Stomach (tissue), 4 donors: ENCODE data around the gene DNAH6.

Source experiments
- CTCF ChIP-seq, 7 experiments: fragments of 450-650 bp in 4 of 7; fragments of 200-600 bp in 3 of 7; sonication (generic) in 3 of 7; IDR thresholded peaks; one replicate each; pipeline ENCODE4 v1.5.1; 2016 to 2019; ENCODE audit warnings: antibody characterized with exemption in 7 of 7, control low read depth in 2 of 7, mild to moderate bottlenecking in 1 of 7
- EP300 ChIP-seq: sonication (generic); formaldehyde crosslinking; IDR thresholded peaks from one replicate; pipeline ENCODE4 v1.6.1; 2017; ENCODE audit warnings: antibody characterized with exemption
- POLR2A ChIP-seq, 4 donors: fragments of 450-650 bp; IDR thresholded peaks; one replicate each; pipeline ENCODE4 v1.6.1; 2016; ENCODE audit warnings: antibody characterized with exemption in 4 of 4, control low read depth in 2 of 4, mild to moderate bottlenecking in 1 of 4, moderate library complexity in 1 of 4
- POLR2AphosphoS5 ChIP-seq, 3 donors: sonication (generic); formaldehyde crosslinking; IDR thresholded peaks; one replicate each; pipeline ENCODE4 v1.6.1; 2016; ENCODE audit warnings: antibody characterized with exemption in 3 of 3

GRCh38 chr2:84643991-84644390 is 127.7 kb downstream of the DNAH6 start:
- TF ChIP-seq CTCF (IDR thresholded peaks at IDR 0.05) = no peak
- TF ChIP-seq EP300 = no peak
- TF ChIP-seq POLR2A (IDR thresholded peaks at IDR 0.05) = no peak
- no peak for TF ChIP-seq POLR2AphosphoS5 (IDR thresholded peaks at IDR 0.05)
